ENCODE measurements around the gene RYR1.

GRCh38 chr19:38437917-38438316 is 4.4 kb downstream of the RYR1 start:
- no peak for TF ChIP-seq POLR2AphosphoS5 (IDR thresholded peaks at IDR 0.05; ENCODE audit: low read depth, low read length)
- no peak for TF ChIP-seq CTCF (IDR thresholded peaks at IDR 0.05 in 2 of 3, conservative IDR thresholded peaks at IDR 0.05 in 1 of 3; ENCODE audit: borderline replicate concordance in 1 of 3, insufficient read depth in 1 of 3, low read depth in 2 of 3, low read length in 2 of 3)
- TF ChIP-seq, protein P1, sequence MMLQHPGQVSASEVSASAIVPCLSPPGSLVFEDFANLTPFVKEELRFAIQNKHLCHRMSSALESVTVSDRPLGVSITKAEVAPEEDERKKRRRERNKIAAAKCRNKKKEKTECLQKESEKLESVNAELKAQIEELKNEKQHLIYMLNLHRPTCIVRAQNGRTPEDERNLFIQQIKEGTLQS (IDR thresholded peaks at IDR 0.05) = no peak
- no peak for TF ChIP-seq POLR2A (IDR thresholded peaks at IDR 0.05; ENCODE audit: borderline replicate concordance, extremely low read depth, insufficient read depth, insufficient read length)
- no peak for TF ChIP-seq REST (IDR thresholded peaks at IDR 0.05; ENCODE audit: low read depth)
- TF ChIP-seq EZH2 (IDR thresholded peaks at IDR 0.05) = no peak
- TF ChIP-seq YY1 (IDR thresholded peaks at IDR 0.05; ENCODE audit: extremely low read depth, insufficient replicate concordance, low read depth, low read length) = no peak
- TF ChIP-seq SP1 (IDR thresholded peaks at IDR 0.05; ENCODE audit: low read depth) = no peak
- no peak for TF ChIP-seq SIN3A (IDR thresholded peaks at IDR 0.05; ENCODE audit: low read depth)

Measured in HCT116 (cell line).